Body of pancreas (tissue), 4 donors: ENCODE measurements around the gene EMP3. TPM values are rescaled to one million over a fixed set of nuclear protein-coding genes. Genes with fewer than 3 reads are reported as not detected.
A peak's percentile ranks its signal among the peaks of the same experiment; 100 is the strongest.
"Not testable (repeated sequence)": the region's sequence is repeated elsewhere in the genome, so short reads cannot be mapped to it uniquely, and the experiment has no call there.

ENCODE experiments used
- ATAC-seq: fragments of 150-250 bp; one replicate; pipeline ENCODE4 v1.9.1; 2016
- DNase-seq, 4 donors: peaks; one replicate each; pipeline ENCODE4 v3.0.0-alpha.2; 2019
- H3K27ac ChIP-seq, 4 donors: fragments of 200-600 bp; sonication (generic); 1 replicate in 3 of 4; 2 replicates in 1 of 4; pipeline versions ENCODE4 v1.5.1 to v1.6.1; 2016 to 2019; ENCODE audit warnings: mild to moderate bottlenecking in 1 of 4, mixed read lengths in 1 of 4, moderate library complexity in 1 of 4
- H3K27me3 ChIP-seq, 2 donors: fragments of 200-600 bp; sonication (generic); one replicate each; pipeline ENCODE4 v1.6.0; 2016; ENCODE audit warnings: mild to moderate bottlenecking in 1 of 2
- H3K36me3 ChIP-seq, 2 donors: fragments of 200-600 bp; sonication (generic); replicated peaks in 1 of 2; 2 replicates each; pipeline ENCODE4 v1.5.1; 2016; ENCODE audit warnings: low read depth in 2 of 2; ENCODE audit not compliant: insufficient read depth in 1 of 2
- H3K4me1 ChIP-seq: fragments of 200-600 bp; sonication (generic); one replicate; pipeline ENCODE4 v1.6.0; 2016
- H3K4me3 ChIP-seq, 2 donors: fragments of 200-600 bp; sonication (generic); 1 replicate in 1 of 2; 2 replicates in 1 of 2; pipeline ENCODE4 v1.5.1; 2016 to 2019
- H3K9me3 ChIP-seq, 3 donors: fragments of 200-600 bp; sonication (generic); 1 replicate in 2 of 3; 2 replicates in 1 of 3; pipeline ENCODE4 v1.5.1; 2016
- CTCF ChIP-seq, 7 experiments: fragments of 450-650 bp in 4 of 7; fragments of 200-600 bp in 3 of 7; sonication (generic) in 3 of 7; IDR thresholded peaks; one replicate each; pipeline ENCODE4 v1.5.1; 2016 to 2019; ENCODE audit warnings: antibody characterized with exemption in 7 of 7
- POLR2A ChIP-seq, 3 donors: fragments of 450-650 bp; IDR thresholded peaks; one replicate each; pipeline ENCODE4 v1.6.1; 2016; ENCODE audit warnings: antibody characterized with exemption in 3 of 3, mild to moderate bottlenecking in 2 of 3
- WGBS, 2 donors: methylation state at CpG; one replicate each; pipeline ENCODE4 v1.1.5; 2017; 5-methylcytosine and 5-hydroxymethylcytosine counted together
- intact Hi-C: fragments of 100-400 bp; cut with DNase I; formaldehyde crosslinking; loops from one replicate; pipeline ENCODE4 v1.15.1; 2023
- total RNA-seq, 2 donors: library from RNA; depleted of rRNA; stranded (reverse); fragments of >200 nt; gene quantifications; one replicate each; pipeline ENCODE4 v1.1.0, GENCODE V29; 2016

The EMP3 gene
- total RNA-seq, 2 donors from 2014 or later, result 2.6 to 7.0 TPM

- ATAC-seq (no peak), DNase-seq (peak in 3 of 4 donors; percentile 55 to 67 (median 63))
- no peaks in the 10 kb centered on the region for H3K27me3 ChIP-seq
- peak overlapping the region in 2 of 4 donors; percentile 18 to 40 for H3K27ac ChIP-seq
- no peak overlapping the region for H3K4me3 ChIP-seq
- H3K9me3 ChIP-seq, result no peaks in the 10 kb centered on the region
- H3K4me1 ChIP-seq, result peaks cover 29% of the 10 kb centered on the region
- TF ChIP-seq CTCF (IDR thresholded peaks at IDR 0.05), result no peak
- TF ChIP-seq POLR2A (IDR thresholded peaks at IDR 0.05), result no peak
- H3K36me3 ChIP-seq, result no peaks in the 10 kb centered on the region
- intact Hi-C loops, result no loop called here
- 58 to 71% methylated on average over 2 to 5 of the region's 5 CpGs for WGBS, 2 donors
Measured at GRCh38 chr19:48367855-48368254, 42.5 kb downstream of the EMP3 start.

GRCh38 chr19:48368936-48369335, 43.6 kb downstream of the EMP3 start:
- Histone ChIP-seq H3K4me1 (peaks cover 24% of the 10 kb centered on the region), H3K27me3 (no peaks in the 10 kb centered on the region), H3K27ac (no peak overlapping the region), H3K36me3 (no peaks in the 10 kb centered on the region), H3K9me3 (no peaks in the 10 kb centered on the region), H3K4me3 (no peak overlapping the region)
- WGBS, 2 donors, result 55 to 67% methylated on average over 1 to 12 of the region's 14 CpGs
- DNase-seq, result peak in 2 of 4 donors; percentile 36 to 53
- ATAC-seq, result no peak
- intact Hi-C loops, result no loop called here
- TF ChIP-seq CTCF (IDR thresholded peaks at IDR 0.05) (no peak), POLR2A (IDR thresholded peaks at IDR 0.05) (no peak)

- no peak for TF ChIP-seq CTCF (IDR thresholded peaks at IDR 0.05)
- TF ChIP-seq POLR2A (IDR thresholded peaks at IDR 0.05), result no peak
- DNase-seq (no peak), ATAC-seq (no peak)
- no peak overlapping the region for H3K27ac ChIP-seq
- H3K36me3 ChIP-seq, result no peaks in the 10 kb centered on the region
- no peaks in the 10 kb centered on the region for H3K9me3 ChIP-seq
- no peak overlapping the region for H3K4me3 ChIP-seq
- intact Hi-C loops, result no loop called here
- H3K4me1 ChIP-seq, result peaks cover 17% of the 10 kb centered on the region
- 78 to 79% methylated on average over 4 of the region's 4 CpGs for WGBS, 2 donors
- H3K27me3 ChIP-seq, result no peaks in the 10 kb centered on the region
Measured at GRCh38 chr19:48370955-48371354, 45.6 kb downstream of the EMP3 start.

GRCh38 chr19:48371367-48371766, 46.0 kb downstream of the EMP3 start:
- no peaks in the 10 kb centered on the region for H3K36me3 ChIP-seq
- intact Hi-C loops, result no loop called here
- ATAC-seq, result no peak
- no peaks in the 10 kb centered on the region for H3K9me3 ChIP-seq
- no peak for TF ChIP-seq POLR2A (IDR thresholded peaks at IDR 0.05)
- TF ChIP-seq CTCF (IDR thresholded peaks at IDR 0.05), result no peak
- no peak for DNase-seq
- H3K4me1 ChIP-seq, result peaks cover 17% of the 10 kb centered on the region
- H3K4me3 ChIP-seq, result no peak overlapping the region
- WGBS, 2 donors, result 75 to 77% methylated on average over 7 of the region's 7 CpGs
- H3K27ac ChIP-seq, result no peak overlapping the region
- no peaks in the 10 kb centered on the region for H3K27me3 ChIP-seq

- intact Hi-C loops, H3K36me3 ChIP-seq, H3K27ac ChIP-seq, H3K27me3 ChIP-seq, H3K9me3 ChIP-seq, H3K4me3 ChIP-seq, DNase-seq, ATAC-seq: not testable (repeated sequence)
- WGBS, 2 donors, result 85 to 95% methylated on average over 5 of the region's 5 CpGs
- peaks cover 17% of the 10 kb centered on the region for H3K4me1 ChIP-seq
Measured at GRCh38 chr19:48371771-48372170, 46.4 kb downstream of the EMP3 start.
